Stimulated activated CD4-positive, alpha-beta T cell treated with anti-CD3 and anti-CD28 coated beads, TNF-alpha, amount 100 ng/mL, for 48 hours (primary cell): Measurements from ENCODE around the gene CEP192.

ENCODE experiments used
- DNase-seq, 3 donors: peaks; one replicate each; pipeline ENCODE4 v3.0.0-alpha.2; 2020; ENCODE audit warnings: low read depth in 3 of 3

The CEP192 gene

DNA sequence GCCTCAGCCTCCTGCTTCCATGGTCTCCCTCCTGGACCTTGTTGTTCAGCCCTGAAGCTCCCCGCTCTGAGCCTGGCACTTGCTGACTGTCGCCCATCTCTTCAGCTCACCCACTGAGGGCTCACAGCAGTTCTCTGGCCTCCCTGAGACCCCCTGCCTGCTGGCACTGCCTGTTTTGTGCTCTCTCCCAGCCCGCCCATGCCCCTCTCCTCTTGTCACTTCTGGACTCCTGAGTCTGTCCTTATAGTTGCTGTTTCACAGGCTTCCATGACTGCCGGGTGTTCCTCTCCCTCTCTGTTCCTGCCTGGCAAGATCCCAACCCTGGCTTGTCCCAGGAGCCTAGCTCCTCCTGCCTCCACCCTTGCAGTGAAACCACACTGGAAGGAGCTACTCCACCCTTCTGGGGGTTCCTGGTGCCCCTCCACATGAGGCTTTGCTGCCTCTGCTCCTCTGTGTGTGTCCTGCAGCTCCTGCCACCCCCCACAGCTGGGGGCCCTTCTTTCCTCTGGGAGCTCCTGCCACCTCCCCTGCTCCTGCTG lies 110.6 kb downstream of the CEP192 start:
- no peak for DNase-seq

- DNase-seq = no peak
Measured at GRCh38 chr18:13103366-13103765, 112.2 kb downstream of the CEP192 start.

- no peak for DNase-seq
Measured at GRCh38 chr18:13105059-13105458, 113.9 kb downstream of the CEP192 start.

GRCh38 chr18:13107074-13107473 lies 115.9 kb downstream of the CEP192 start:
- no peak for DNase-seq

- DNase-seq = no peak
Measured at GRCh38 chr18:13108330-13108729, 117.2 kb downstream of the CEP192 start.

- DNase-seq = no peak
Measured at GRCh38 chr18:13110559-13110958, 119.4 kb downstream of the CEP192 start.

DNA sequence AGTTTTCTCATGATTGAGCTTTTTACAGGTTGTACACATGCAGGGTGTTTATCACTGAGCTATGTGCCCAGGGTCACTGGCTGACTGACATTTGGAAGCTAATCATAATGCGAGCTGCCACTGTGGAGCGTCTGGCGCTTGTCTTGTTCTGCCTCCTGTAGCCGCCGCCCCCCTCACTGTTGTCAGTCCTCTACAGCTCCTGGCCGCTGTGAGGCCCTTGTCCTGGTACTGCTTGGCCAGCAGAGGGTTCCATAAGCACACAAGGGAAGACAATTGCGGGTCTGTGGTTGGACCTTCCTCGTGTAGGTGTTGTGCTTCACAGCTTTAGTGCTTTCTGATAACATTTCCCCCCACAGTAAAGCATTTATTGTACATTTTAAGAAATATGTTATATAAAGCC lies 121.8 kb downstream of the CEP192 start:
- DNase-seq = no peak

DNA sequence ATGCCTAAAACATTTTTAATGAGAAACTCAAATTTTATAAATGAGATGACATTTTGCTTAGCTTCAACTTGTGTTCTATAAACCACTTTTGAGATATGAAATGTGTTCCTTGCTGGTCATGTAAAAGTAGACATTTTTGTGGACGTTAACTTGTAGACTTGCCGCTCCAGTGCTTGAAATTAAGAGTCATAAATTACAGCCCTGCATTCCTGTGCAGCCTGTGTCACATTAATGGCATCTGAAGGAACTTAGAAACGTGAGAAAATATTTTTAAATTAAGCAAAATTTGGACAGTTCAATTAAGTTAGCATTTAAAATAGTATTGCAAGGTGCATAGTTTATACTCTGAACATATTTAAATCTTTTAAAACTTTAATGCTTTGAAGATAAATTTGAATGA lies 129.1 kb downstream of the CEP192 start:
- DNase-seq = no peak

DNA sequence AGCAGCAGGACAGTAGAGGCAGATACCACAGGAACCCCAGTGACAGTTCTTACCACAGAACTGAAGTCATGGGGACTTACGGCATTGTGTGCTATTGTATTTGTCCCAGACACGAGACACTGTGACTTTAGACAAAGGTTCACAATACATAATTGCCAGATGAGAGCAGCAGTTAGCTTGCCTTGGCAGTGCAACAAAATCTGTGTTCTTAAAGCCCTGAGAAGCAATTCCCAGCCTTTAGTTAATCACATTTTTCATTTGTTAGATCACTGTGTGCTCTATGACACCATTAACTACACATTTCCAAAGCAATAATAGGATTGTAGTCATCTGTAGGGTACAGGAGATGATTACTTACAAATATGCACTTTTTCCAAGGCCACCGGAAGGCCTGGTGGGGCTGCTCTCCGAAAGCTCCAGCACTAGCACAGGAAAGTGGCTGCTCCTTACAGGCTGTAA lies 129.8 kb downstream of the CEP192 start:
- DNase-seq = no peak

DNA sequence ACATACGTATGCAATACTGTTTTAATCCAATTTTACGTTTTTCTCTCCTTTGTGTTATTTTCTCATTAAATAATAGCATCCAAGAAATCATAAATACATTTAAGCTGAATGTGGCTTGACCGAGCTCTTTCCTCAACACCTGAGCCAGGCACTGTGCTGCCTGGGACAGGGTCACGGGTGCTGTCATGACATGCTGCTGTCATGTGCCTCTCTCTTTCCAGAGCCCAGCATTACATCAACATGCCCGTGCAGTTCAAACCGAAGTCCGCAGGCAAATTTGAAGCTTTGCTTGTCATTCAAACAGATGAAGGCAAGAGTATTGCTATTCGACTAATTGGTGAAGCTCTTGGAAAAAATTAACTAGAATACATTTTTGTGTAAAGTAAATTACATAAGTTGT lies 133.2 kb downstream of the CEP192 start:
- DNase-seq = no peak

DNA sequence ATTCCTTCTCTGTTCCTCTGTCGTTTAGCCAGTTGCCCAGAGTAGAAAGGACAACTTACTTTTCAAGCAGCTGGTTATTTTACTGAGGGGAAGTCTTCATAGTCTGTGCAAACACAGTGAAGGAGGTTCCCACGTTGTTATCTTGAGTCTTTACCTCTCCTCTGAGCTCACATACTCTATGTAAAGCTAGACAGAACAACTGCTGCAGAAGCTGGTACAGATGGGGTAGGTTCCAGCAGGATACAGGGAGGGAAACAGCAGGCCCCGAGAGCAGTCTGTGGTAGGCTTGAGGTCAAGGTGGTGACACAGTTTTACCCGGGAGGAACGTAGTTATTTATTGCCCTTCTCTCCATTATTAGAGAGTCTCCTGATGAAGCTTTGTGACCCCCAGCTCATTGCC lies 134.0 kb downstream of the CEP192 start:
- no peak for DNase-seq

DNA sequence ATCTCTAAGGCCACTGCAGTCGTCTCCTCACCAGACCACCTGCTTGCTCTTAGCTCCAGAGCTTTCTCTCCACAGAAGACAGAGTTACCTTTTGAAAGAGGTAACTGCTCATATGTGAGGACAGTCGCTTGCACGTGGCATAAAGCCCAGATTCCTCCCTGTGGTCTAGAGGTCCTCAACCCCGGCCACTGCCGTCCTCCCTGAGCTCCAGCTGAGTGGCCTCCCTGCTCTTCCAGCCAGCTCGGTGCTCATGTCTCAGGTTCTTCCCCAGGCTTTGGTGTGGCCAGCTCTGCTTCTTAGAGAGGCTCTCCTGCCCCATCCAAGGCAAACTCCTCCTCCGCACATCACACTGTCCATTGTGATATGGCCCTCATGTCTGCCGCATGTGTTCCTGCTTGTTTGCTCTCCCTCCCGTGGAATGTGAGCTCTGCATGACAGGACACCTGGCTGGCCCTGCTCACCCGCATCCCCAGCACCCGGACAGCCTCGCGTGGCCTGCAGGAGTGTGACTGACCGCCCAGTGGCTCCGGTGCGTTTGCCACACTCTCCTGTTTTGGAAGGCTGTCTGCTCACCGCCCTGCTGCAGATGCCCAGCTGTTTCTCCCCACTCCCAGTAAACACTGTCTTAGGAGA lies 135.9 kb downstream of the CEP192 start:
- no peak for DNase-seq

- DNase-seq = no peak
Measured at GRCh38 chr18:13131283-13131682, 140.1 kb downstream of the CEP192 start.

- no peak for DNase-seq
Measured at GRCh38 chr18:13134551-13135401, 143.6 kb downstream of the CEP192 start.

DNA sequence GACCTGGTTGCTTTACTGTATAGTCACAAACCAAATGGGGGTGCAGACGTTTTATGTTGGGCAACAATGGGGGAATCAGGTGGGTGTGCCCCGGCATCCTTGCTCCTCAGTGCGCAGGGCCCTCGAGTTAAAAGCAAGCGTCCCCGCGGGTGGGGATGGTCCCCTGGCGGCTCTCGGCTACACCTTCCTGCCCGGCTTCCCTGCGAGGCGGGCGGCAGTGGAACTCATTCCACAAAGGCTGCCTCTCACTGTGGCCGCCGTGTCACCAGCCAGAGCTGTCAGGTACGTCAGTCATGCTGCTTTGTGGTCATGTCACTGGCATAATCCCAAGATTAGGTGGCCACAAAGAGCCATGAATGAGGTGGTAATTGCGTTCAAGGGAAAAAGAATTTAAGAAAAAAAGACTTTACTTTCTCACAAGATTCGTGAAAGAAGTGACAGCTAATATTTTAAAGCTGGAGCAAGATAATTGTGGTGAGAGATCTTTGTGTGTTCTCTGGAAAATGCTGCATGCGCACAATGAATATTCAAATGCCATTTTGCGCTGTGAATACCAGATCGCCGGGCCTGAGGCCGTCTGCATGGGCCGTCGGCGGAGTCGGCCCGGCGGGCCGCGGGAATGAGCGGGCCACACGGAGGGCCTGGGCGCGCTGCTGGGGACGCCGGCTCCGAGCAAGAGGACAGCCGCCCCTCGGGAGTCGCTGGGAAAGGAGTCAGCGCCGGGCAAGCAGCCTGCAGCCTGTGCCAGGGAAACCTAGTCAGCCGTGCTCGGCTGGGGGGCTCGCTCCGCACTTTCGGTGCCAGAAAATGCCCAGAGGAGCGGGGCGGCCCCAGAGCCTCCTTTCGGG lies 145.1 kb downstream of the CEP192 start:
- DNase-seq = peak in 1 of 3 donors; percentile 48

- no peak for DNase-seq
Measured at GRCh38 chr18:13136904-13137669, 145.9 kb downstream of the CEP192 start.

GRCh38 chr18:13137670-13138419 lies 146.7 kb downstream of the CEP192 start:
- DNase-seq = peak in 1 of 3 donors; percentile 48

DNA sequence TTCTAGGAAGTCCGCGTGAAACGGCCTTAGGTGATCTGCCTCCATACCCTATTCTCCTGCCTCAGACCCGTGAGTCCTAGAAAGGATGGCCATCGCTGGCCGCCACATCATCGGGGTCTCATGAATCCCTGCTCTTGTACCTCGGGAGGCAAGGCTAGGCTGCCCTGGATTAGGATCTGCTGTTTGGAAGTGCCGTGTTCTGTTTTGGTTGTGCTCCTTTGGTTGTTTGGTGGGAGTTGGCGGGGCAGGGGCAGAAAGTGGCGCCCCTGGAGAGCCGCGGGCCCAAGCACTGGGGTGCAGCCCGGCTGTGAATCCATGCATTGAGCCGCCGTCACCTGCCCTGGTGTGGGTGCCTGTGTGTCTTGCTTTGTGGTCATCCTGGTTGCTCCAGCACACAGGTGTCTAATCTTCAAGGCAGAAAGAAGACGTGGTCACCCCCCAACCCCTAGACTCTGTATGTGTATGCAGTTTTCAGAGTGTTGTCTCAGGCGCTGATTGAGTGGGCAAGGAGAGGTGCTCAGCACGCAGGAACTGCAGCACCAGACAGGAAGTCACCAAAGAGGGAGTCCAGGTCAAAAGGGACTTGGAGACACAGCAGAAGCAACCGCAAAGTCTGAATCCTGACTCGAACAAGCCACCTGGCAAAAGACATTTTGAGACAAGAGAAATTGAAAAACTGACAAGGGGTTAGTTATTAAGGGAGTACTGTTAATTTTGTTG lies 147.4 kb downstream of the CEP192 start:
- DNase-seq = no peak

DNA sequence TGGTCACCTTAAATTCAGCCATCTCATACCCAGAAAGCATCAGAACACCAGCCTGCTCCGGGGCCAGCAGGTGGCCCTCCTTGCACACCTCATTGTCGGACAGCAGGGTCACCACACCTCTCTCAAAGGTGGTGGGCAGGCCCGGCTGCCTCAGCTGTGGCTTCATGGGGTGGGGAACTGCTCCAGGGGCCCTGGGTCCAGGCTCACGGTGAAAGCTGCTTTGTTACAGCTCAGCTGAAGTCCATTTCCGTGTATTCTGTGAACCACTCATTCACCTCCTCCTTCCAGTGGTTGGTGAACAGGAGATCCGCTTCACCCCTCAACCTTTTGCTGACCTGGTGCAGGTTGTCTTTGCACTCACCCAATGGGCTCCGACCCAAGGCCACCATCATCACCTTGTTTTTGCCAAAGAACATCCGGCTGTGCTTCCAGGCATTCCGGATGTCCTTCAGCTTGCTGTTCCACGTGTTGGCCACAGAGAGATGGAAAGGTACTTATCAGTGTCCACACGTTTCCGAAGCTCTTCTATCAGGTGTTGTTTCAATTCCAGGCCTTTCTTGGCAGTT lies 148.8 kb downstream of the CEP192 start:
- no peak for DNase-seq

GRCh38 chr18:13141209-13141608 lies 150.0 kb downstream of the CEP192 start:
- no peak for DNase-seq
